GM12891 (cell line): Measurements from ENCODE around the gene MAK.

Source experiments
- DNase-seq: peaks from one replicate; pipeline ENCODE4 v3.0.0; 2011; ENCODE audit warnings: low spot score; ENCODE audit not compliant: insufficient read length
- FAIRE-seq: peaks from 2 replicates; lab custom pipeline; 2011; peaks lifted over from hg19 to GRCh38; lab: Jason Lieb, UNC
- PAX5 ChIP-seq: IDR thresholded peaks from 2 replicates; pipeline ENCODE4 v1.6.1; 2011; ENCODE audit warnings: low read length, moderate library complexity, mild to moderate bottlenecking; ENCODE audit not compliant: insufficient read depth, severe bottlenecking
- POLR2A ChIP-seq: IDR thresholded peaks from 2 replicates; pipeline ENCODE4 v1.6.1; 2011; ENCODE audit warnings: low read depth, low read length, control low read depth
- POLR2AphosphoS5 ChIP-seq: IDR thresholded peaks from 2 replicates; pipeline ENCODE4 v1.6.1; 2011; ENCODE audit warnings: low read depth, low read length, control low read depth
- POU2F2 ChIP-seq: IDR thresholded peaks from 2 replicates; pipeline ENCODE4 v1.6.1; 2011; ENCODE audit warnings: low read depth, mild to moderate bottlenecking, control low read depth, low read length, moderate library complexity
- SPI1 ChIP-seq: IDR thresholded peaks from 2 replicates; pipeline ENCODE4 v1.6.1; 2011; ENCODE audit warnings: low read depth, low read length, control low read depth
- TAF1 ChIP-seq: IDR thresholded peaks from 2 replicates; pipeline ENCODE4 v1.6.1; 2011; ENCODE audit warnings: low read depth, low read length, control low read depth

Gene MAK

DNA sequence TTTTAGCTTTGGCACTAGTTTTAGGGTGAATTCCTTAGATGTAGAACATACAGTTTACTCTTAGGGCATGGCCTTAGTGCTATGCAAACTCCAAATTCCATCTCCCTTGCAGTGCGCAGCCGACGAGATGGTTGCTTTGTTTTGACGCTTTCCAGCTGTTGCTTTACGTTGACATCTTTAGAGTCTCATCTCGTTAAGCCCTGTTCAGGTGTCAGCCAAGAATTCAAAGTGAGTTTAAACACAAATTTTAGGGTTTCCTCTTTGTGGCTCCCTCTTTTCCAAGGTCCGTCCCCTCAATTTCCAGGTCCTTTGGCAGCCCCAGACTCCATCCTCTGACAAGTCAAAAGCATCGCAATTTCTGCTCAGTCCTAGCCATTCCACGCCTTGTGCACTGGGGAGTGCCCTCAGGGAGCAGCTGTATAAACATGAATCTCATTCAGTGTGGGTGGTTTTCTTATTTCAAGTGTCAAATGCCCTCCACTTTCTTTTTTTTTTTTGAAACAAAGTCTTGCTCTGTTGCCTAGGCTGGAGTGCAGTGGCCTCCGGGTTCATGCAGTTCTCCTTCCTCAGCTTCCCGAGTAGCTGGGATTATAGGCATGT is 14.1 kb upstream of the MAK start:
- DNase-seq: no peak
- FAIRE-seq: no peak

DNA sequence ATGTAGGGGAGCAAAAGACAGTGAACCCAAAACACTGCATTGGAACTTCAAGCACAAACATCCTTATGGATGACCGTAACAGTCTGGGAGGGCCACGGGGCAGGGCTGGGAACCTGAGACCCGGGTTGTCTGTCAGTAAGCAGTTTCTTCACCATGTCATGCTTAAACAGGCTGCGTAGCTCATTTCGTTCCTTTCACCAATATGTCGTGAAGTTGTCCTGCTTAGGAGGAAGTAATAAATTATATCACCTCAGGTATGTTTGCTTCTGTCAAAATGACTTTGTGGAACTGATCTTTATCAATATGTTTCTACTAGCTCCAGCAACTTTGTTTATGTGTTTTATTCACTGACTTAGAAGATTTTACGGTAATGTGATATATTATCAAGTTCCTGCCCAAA is 12.4 kb upstream of the MAK start:
- TF ChIP-seq TAF1 (no peak), PAX5 (no peak), POLR2A (no peak), POU2F2 (no peak), POLR2AphosphoS5 (no peak), SPI1 (no peak)
- DNase-seq (no peak), FAIRE-seq (no peak)

More for the DNA sequence above, 14.1 kb upstream of the MAK start:
- TF ChIP-seq PAX5 (no peak), SPI1 (no peak), POLR2AphosphoS5 (no peak), POU2F2 (no peak), TAF1 (no peak), POLR2A (no peak)

DNA sequence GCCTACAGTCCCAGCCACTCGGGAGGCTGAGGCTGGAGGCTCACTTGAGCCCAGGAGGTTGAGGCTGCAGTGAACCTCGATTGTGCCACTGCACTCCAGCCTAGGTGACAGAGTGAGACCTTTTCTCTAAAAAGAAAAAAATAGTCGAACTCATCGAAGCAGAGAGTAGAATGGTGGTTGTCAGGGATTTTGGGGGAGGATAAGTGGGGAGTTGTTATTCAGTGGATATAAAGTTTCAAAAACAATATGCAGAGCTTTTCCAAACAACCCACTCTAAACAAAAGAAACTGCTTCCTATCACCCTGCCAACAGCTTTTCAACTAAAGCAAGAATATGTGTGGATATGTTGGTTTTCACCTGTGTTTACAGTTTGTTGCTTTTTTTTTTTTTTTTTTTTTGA is 11.6 kb upstream of the MAK start:
- FAIRE-seq: no peak
- no peak for DNase-seq

DNA sequence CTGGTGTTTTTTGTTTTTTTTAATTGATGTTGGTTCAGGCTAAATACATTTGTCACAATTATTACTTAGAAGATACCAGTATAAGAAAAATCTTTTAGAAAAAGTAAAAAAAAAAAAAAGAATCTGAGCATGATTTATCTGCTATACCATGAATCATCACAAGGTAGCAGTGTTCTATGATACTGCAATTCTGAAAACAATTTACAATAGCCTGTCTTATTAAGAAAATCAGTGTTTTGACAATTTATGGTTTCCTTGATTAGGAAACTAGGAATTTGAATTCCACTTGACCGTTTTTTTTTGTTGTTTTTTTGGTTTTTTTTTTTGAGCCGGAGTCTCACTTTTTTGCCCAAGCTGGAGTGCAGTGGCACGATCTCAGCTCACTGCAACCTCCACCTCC is 9.3 kb upstream of the MAK start:
- TF ChIP-seq TAF1: no peak
- TF ChIP-seq POLR2A: no peak
- no peak for TF ChIP-seq POU2F2
- no peak for TF ChIP-seq PAX5
- no peak for TF ChIP-seq POLR2AphosphoS5
- no peak for TF ChIP-seq SPI1
- FAIRE-seq: no peak
- no peak for DNase-seq

More for the DNA sequence above, 11.6 kb upstream of the MAK start:
- TF ChIP-seq PAX5: no peak
- no peak for TF ChIP-seq POLR2AphosphoS5
- TF ChIP-seq TAF1: no peak
- no peak for TF ChIP-seq POU2F2

DNA sequence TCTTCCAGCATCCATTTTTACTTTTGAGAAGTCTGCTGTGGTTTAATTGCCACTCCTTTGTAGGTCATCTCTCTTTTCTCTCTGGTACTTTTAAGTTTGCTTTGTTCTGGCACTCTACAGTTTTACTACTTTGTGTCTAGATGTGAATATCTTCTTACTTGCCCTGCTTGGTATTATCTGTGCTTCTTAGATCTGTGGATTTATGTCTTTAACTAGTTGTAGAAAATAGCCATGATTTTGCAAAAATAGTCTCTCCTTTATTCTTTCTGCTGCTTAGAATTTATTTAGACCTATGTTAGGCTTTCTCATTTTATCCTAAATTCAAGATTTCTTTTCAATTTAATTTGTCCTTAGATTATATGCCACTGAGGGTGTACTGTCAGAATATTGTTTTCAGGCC is 5.2 kb upstream of the MAK start:
- DNase-seq (no peak), FAIRE-seq (no peak)
- TF ChIP-seq POLR2A: no peak
- TF ChIP-seq PAX5: no peak
- TF ChIP-seq SPI1: no peak
- no peak for TF ChIP-seq POLR2AphosphoS5
- TF ChIP-seq TAF1: no peak
- TF ChIP-seq POU2F2: no peak

DNA sequence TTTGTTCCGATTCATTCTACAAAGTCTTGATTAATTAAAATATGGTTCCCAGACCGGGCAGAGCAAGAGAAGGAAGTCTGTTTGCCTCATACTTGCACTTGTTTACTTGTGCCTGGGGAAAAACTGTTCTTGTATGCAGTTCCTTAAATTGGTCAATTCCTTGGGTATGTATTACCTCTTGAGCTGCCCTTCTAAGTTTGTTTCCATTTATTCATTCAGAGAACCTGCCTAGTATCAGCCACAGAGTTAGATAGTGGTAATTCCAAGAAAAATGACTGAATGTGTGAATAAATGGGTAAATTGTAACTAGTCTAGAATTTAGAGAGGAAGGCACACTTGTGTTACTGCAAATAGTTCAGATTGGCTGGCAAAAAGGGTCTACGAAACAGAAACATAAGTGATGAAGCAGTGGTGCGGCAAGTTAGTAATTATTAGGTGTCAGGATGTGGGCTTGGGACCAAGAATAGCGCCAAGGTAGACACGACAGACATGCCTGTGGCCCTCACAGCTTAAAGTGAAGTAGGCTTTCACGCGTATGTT is 525 bp upstream of the MAK start:
- DNase-seq (peak; percentile 47), FAIRE-seq (peak; percentile 98)

DNA sequence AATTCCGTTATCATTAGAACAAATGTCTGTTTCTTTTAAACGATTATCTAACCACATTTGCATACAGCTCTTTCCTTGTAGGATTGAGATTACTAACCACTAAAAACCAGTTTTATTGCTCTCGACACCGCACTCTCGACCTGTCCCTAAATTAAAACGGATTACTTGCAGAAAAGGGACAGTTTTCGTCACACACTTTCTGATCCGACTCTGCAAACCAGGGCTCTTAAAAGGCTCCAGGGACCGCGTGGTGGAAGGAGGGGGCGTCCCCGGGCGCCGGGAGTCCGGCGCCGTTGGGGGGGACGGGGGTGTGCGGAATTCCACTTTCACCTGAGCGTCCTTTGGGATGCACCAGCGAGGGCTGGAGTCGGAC is 731 bp downstream of the MAK start:
- DNase-seq (peak; percentile 7), FAIRE-seq (peak; percentile 13)
- TF ChIP-seq POLR2AphosphoS5 (no peak), TAF1 (no peak), POLR2A (no peak), POU2F2 (no peak), PAX5 (no peak), SPI1 (no peak)

More for the DNA sequence above, 525 bp upstream of the MAK start:
- TF ChIP-seq SPI1 (peak; percentile 89), POU2F2 (peak; percentile 43; the same call in 1 of the 2 replicates), POLR2AphosphoS5 (no peak)

DNA sequence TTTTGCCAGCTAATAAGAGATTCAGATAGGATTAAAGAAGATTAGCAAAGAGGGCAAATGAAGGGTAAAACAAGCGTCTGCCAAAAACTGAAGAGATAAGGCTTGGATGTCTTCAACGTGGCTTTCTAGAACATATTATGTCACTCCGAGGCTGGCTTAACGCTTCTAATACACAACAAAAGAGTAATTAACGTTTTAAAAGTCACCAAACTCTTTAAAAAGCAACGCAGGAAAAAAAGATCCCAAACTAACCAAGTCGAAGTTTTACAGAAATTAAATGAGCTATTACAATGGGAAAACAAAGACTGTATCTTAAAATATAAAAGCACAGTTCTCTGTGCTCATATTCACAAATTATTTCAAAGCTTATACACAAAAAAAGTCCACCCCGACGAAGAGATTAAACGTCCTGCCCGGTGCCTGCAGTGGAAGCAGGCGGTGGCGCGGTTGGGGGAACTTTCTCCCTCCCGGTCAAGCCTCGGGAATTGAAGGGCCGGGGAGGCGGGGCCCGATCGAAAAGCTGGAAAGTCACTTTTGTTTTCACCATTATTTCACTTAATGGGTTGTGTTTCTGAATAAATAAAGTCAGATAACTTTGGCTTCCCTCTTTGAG is 1.2 kb downstream of the MAK start:
- DNase-seq (no peak), FAIRE-seq (no peak)
- no peak for TF ChIP-seq PAX5
- no peak for TF ChIP-seq POLR2A
- TF ChIP-seq POLR2AphosphoS5: no peak
- TF ChIP-seq SPI1: no peak
- TF ChIP-seq POU2F2: no peak
- TF ChIP-seq TAF1: no peak

DNA sequence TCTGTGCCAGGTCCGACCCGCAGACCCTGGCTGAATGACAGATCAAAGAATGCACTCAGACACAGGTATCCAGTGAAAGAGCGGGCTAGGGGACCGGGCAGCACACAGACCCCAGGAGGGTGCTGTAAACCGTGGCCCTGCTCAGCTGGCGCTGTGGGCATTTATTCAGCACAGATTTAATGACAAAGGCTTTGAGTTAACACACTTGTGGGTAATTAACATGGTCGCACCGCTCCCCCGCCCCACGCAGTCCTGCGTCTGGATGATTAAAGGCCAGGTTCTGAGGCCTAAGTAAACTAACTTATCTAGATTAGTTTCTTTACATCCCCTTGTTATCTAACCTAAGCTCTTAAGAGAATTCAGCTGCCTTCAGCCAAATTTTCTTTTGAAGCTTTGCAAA is 3.5 kb downstream of the MAK start:
- TF ChIP-seq POU2F2 (no peak), TAF1 (no peak), PAX5 (no peak), SPI1 (no peak)
- DNase-seq (no peak), FAIRE-seq (no peak)

DNA sequence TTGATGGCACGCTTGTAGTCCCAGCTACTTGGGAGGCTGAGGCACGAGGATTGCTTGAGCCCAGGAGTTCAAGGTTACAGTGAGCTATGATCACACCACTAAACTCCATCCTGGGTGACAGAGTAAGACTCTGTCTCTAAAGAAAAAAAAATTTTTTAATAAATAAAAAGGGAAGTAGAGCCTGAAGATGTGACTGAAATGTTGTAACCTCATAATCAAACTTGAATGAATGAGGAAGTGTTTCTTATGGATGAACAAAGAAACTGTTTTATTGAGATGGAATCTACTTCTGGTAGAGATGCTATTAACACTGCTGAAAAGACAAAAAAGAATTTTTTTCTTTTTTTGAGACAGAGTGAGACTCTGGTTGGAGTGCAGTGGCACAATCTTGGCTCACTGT is 6.7 kb downstream of the MAK start:
- no peak for DNase-seq
- TF ChIP-seq POLR2AphosphoS5 (no peak), TAF1 (no peak), PAX5 (no peak), POLR2A (no peak), SPI1 (no peak), POU2F2 (no peak)
- no peak for FAIRE-seq
